Right ventricle myocardium superior (tissue), 1 donor: ENCODE measurements around the gene NRAP. TPM values are rescaled to one million over a fixed set of nuclear protein-coding genes. Genes with fewer than 3 reads are reported as not detected.
A peak's percentile ranks its signal among the peaks of the same experiment; 100 is the strongest.

Experiments
- ATAC-seq: fragments of 200-7000 bp; cut with Tn5 transposase; one replicate; pipeline ENCODE4 v1.9.1; 2020; ENCODE audit warnings: mild to moderate bottlenecking; ENCODE audit not compliant: poor library complexity
- DNase-seq: peaks from one replicate; pipeline ENCODE4 v3.0.0-alpha.2; 2020
- intact Hi-C: fragments of 100-400 bp; cut with DNase I; formaldehyde crosslinking; loops from one replicate; pipeline ENCODE4 v1.11.2; 2022
- total RNA-seq: library from RNA; stranded (reverse); fragmentation: NEBNext Ultra II Directional; extraction: Animal tissue kit (Norgen Biotek cat#: 25700); gene quantifications from one replicate; pipeline ENCODE4 v1.2.1, GENCODE V29; 2021
- donor health status: DM: no; HTN: yes; CAD: no; lungs with severe emphysema.

NRAP gene
- total RNA-seq, 1 donor from 2014 or later: 754 TPM

DNA sequence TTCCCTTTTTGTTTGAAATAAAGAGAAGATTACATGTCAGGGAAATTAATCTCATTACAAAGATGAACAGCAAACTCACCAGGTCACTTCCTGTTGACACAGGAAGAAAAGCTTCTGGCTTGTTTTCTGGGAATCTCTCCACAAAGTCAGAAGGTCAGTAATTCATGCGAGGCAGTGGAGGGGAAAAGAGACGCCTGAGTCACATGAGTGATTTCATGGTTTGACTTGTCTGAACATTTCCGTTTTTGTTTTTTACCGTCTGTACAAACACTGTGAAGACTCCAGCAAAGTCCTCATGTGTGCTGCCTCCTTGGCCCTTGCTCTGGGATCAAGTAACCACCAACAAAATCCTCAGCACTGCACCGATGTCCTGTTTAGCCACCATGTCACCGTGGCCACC is 113.5 kb downstream of the NRAP start:
- ATAC-seq: no peak
- no peak for DNase-seq
- intact Hi-C loops: no loop called here

DNA sequence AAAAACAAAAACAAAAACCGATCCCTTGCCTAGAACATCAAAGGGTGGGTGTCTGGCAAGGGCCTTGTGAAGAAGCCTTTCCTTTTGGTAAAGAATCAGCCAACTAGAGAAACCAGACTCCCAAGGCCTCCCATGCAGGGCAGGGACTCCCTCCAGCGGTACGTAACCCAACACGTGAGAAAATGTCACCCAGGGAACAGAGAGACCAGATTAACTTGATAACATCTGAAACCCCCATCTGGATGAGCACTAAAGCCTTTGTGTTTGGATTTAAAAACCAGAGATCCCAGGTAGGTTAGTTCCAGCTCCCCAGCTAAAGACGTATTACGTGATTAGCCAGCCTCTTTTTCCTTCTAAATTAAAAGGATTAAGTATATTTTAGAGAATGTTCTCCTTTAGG is 114.0 kb downstream of the NRAP start:
- no peak for ATAC-seq
- intact Hi-C loops: no loop called here
- DNase-seq: no peak

DNA sequence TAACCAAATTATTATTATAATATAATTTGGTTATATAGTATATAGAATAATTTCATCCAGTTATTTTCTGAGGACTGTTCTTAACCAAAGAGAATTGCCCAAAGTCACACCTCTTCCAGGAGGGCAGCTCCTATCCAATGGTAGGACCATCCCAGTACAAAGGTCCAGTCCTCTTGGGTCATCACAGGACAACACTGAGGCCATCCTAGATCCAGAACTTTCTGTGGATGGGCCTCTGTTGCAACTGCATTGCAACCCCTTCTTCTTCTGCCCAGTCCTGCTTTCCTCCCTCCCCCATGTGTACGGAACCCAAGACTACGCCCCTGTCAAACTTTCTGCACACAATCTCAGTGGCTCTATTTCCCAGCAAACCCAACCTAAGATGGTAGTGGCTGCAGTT is 116.4 kb downstream of the NRAP start:
- no peak for ATAC-seq
- intact Hi-C loops: no loop called here
- no peak for DNase-seq

DNA sequence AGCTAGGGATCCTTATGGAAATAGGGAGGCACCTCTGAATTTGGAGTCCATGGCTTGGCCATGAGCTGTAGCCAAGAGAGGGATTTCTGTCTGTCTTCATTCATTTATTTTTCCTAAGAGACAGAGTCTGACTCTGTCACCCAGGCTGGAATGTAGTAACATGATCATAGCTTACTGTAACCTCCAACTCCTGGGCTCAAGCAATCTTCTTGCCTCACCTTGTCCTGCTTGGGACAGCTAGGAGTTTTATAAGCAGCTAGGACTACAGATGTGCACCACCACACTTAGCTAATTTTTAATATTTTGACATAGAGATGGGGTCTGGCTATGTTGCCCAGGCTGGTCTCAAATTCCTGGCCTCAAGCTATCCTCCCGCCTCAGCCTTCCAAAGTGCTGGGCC is 119.4 kb downstream of the NRAP start:
- DNase-seq (no peak), ATAC-seq (no peak)
- intact Hi-C loops: no loop called here

DNA sequence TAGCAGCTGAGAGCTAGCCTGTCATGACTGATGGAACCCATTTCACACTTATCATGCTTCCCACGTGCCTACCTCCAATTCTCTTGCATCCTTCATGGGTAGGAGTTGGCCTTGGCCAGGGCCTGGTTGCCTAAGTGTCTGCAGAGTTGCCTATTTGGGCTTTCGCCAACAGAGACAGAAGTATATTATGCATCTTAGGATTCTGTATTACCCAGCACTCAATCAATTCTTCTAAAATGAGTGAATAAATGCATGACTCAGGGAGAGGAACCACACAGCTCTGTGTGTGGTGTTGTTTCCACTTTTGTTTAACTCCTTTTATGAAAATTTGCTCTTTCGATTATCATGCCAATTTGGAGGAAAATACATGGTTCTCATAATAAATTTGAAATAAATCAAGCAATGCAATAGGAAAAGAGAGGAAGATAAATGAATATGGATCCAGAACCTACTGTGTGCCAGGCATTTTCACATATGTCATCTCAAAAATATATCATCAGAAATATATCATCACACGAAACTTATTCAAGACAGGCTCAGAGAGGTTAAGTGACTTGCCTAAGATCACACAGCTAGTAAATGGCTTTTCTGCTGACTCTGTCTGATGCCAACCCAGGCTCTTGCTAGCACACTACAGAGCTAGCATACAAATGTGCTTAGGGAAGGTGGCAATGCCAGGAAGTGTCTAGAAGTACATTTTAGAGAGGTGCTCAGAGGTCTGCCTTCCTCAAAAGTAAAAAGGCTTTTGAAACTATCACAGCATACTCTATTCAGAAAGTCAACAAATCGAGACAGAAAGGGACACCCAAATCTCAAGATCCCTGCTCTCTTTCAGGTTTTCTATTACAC is 120.5 kb downstream of the NRAP start:
- DNase-seq (no peak), ATAC-seq (no peak)
- intact Hi-C loops: no loop called here

DNA sequence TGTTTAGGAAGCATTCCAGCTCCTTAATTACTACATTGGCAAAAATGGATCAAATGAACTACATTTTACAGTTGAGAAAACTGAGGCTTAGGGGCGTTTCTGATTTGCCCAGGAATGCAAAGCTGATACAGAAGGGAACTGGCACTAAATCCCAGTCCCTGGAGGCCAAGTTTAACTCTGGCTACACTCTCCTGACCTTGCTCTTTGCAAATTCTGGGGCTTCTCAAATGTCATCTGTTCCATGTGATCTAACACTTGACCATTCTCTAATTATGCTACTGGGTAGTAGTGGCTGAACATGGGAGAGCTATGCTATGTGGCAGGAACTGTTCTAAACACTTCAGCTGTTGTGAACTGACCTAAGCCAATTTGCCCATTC is 122.3 kb downstream of the NRAP start:
- no peak for DNase-seq
- intact Hi-C loops: no loop called here
- peak; percentile 74 for ATAC-seq

DNA sequence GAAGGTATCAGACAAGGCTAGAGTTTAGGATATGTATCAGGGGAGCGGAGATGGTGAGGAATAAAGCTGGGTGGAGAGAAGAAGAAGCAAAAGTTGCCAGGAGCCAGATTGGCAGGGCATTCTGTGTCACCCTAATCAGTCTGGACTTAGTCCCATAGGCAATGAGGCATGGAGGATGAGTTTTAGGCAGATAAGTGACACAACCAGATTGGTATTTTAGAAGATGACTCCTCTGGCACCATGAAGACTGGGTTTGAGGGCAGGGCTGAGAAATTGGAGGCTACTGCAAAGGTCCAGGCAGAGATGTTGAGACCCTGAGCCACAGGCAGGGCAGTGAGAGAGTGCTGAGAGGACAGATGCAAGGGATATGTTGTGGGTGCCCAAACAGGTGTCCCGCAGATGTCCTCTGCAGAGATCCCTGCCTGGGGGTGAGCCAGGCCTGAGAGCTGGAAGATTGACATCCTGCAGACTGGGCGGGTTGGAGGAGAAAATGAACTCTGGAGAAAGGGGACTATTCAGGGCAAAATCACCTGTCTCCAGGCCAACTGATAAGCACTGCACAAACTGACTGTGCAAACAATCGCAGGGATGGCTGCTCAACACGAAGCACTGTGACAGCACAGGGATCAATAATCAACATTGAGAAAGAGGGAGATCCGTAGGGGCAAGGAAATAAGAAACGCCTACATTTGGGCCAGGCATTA is 122.8 kb downstream of the NRAP start:
- intact Hi-C loops: no loop called here
- DNase-seq (no peak), ATAC-seq (peak; percentile 22)

DNA sequence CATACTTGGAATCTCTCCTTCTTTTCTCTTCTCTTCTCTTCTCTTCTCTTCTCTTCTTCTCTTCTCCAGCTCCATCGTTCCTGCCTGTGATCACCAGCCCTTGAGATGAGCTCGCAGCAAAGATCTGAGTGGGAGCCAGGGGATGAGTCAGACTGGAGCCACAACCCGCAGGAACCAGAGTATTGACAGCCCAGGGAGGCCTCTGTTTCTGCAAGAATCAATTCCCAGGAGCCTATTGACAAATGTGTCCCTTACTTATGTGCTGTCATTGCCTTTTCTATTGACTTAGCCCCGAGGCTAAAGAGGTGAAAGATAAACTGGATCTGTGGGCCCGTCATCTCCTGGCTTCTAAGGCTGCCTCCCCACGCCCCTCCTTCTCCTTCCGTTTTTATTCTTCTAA is 124.1 kb downstream of the NRAP start:
- ATAC-seq (no peak), DNase-seq (no peak)
- intact Hi-C loops: no loop called here

Other genes with a start within 250 kb of the NRAP start
- 0.24 TPM for gene HABP2, start 111.0 kb downstream of the NRAP start, total RNA-seq
- 12.9 TPM for gene CASP7, start 15.9 kb upstream of the NRAP start, total RNA-seq
- gene PLEKHS1, start 87.6 kb upstream of the NRAP start, total RNA-seq: not detected
- gene DCLRE1A, start 190.0 kb upstream of the NRAP start, total RNA-seq: 4.9 TPM
- gene NHLRC2, start 190.6 kb upstream of the NRAP start, total RNA-seq: 57.5 TPM